HCT116 (cell line): ENCODE results near the gene TADA2B.

Experiments
- ELF1 ChIP-seq: IDR thresholded peaks from 2 replicates; pipeline ENCODE4 v1.6.1; 2012; ENCODE audit warnings: low read depth, borderline replicate concordance
- EZH2 ChIP-seq: fragments of 200-600 bp; sonication (generic); IDR thresholded peaks from 2 replicates; pipeline ENCODE4 v1.6.1; 2017; ENCODE audit warnings: antibody characterized with exemption, mixed run types
- EZH2phosphoT487 ChIP-seq: fragments of 200-600 bp; IDR thresholded peaks from 2 replicates; pipeline ENCODE4 v1.6.1; 2018; ENCODE audit warnings: antibody characterized with exemption, borderline replicate concordance
- FOSL1 ChIP-seq: IDR thresholded peaks from 2 replicates; pipeline ENCODE4 v1.6.1; 2012; ENCODE audit warnings: low read depth
- JUND ChIP-seq: IDR thresholded peaks from 2 replicates; pipeline ENCODE4 v1.6.1; 2012
- POLR2A ChIP-seq: IDR thresholded peaks from 2 replicates; pipeline ENCODE4 v1.7.0; 2011; ENCODE audit warnings: borderline replicate concordance; ENCODE audit not compliant: insufficient read depth, insufficient read length; ENCODE audit errors: extremely low read depth
- POLR2AphosphoS5 ChIP-seq: IDR thresholded peaks from 2 replicates; pipeline ENCODE4 v1.6.1; 2011; ENCODE audit warnings: mild to moderate bottlenecking, low read depth, low read length, moderate library complexity
- SP1 ChIP-seq: IDR thresholded peaks from 2 replicates; pipeline ENCODE4 v1.6.1; 2012; ENCODE audit warnings: low read depth
- YY1 ChIP-seq: IDR thresholded peaks from 2 replicates; pipeline ENCODE4 v1.6.1; 2011; ENCODE audit warnings: low read length, low read depth, moderate library complexity, mild to moderate bottlenecking; ENCODE audit not compliant: insufficient replicate concordance; ENCODE audit errors: extremely low read depth
- ZNF274 ChIP-seq: fragments of 200-500 bp; sonication (Bioruptor generic); IDR thresholded peaks from 2 replicates; pipeline ENCODE4 v1.6.1; 2014; ENCODE audit warnings: mild to moderate bottlenecking, low read depth, low read length, inconsistent platforms
- TF ChIP-seq, protein P1 (sequence below): IDR thresholded peaks from 2 replicates; pipeline ENCODE4 v1.6.1; 2012
- TF ChIP-seq, protein P2 (sequence below), 3 experiments: fragments of 200-600 bp in 1 of 3; sonication (generic) in 1 of 3; IDR thresholded peaks in 2 of 3; conservative IDR thresholded peaks in 1 of 3; 2 replicates each; pipeline ENCODE4 v1.5.1; 2012 to 2017; ENCODE audit warnings: low read depth in 2 of 3, low read length in 2 of 3, antibody characterized with exemption in 1 of 3, borderline replicate concordance in 1 of 3, control low read depth in 1 of 3, mild to moderate bottlenecking in 1 of 3, mixed read lengths in 1 of 3, mixed run types in 1 of 3, moderate library complexity in 1 of 3; ENCODE audit not compliant: insufficient read depth in 1 of 3
- TF ChIP-seq, protein P3 (sequence below): IDR thresholded peaks from 2 replicates; pipeline ENCODE4 v1.6.1; 2012
- TF ChIP-seq, protein P4 (sequence below): IDR thresholded peaks from 2 replicates; pipeline ENCODE4 v1.6.1; 2012; ENCODE audit warnings: low read depth

DNA sequence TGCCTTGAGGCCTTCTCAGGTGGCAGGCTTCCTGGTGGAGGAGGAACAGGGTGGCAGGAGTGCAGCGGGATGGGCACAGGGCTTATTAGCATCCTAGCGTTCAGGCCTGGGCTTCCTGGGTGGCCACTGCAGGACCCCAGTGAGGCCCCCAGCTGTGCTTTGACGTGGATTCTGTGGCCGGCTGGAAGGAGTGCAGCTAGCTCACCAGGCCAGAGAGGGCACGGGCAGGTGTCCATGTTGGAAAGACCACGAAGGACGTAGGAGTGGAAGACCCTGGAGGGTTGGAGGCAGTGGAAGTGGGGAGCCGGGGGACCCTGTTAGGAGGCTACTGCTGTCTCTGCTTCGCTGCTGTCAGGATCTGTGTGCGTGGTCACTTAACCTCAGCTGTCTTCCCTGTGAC lies 13.3 kb upstream of the TADA2B start:
- TF ChIP-seq, protein P1, sequence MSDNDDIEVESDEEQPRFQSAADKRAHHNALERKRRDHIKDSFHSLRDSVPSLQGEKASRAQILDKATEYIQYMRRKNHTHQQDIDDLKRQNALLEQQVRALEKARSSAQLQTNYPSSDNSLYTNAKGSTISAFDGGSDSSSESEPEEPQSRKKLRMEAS: no peak
- TF ChIP-seq EZH2 (no peak), ZNF274 (no peak), FOSL1 (no peak), POLR2AphosphoS5 (no peak), JUND (no peak), POLR2A (no peak), ELF1 (no peak), YY1 (no peak), SP1 (no peak), EZH2phosphoT487 (no peak)
- TF ChIP-seq, protein P2, sequence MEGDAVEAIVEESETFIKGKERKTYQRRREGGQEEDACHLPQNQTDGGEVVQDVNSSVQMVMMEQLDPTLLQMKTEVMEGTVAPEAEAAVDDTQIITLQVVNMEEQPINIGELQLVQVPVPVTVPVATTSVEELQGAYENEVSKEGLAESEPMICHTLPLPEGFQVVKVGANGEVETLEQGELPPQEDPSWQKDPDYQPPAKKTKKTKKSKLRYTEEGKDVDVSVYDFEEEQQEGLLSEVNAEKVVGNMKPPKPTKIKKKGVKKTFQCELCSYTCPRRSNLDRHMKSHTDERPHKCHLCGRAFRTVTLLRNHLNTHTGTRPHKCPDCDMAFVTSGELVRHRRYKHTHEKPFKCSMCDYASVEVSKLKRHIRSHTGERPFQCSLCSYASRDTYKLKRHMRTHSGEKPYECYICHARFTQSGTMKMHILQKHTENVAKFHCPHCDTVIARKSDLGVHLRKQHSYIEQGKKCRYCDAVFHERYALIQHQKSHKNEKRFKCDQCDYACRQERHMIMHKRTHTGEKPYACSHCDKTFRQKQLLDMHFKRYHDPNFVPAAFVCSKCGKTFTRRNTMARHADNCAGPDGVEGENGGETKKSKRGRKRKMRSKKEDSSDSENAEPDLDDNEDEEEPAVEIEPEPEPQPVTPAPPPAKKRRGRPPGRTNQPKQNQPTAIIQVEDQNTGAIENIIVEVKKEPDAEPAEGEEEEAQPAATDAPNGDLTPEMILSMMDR (IDR thresholded peaks at IDR 0.05 in 2 of 3, conservative IDR thresholded peaks at IDR 0.05 in 1 of 3; ENCODE audit: borderline replicate concordance in 1 of 3, insufficient read depth in 1 of 3, low read depth in 2 of 3, low read length in 2 of 3): no peak
- TF ChIP-seq, protein P3, sequence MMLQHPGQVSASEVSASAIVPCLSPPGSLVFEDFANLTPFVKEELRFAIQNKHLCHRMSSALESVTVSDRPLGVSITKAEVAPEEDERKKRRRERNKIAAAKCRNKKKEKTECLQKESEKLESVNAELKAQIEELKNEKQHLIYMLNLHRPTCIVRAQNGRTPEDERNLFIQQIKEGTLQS: no peak
- TF ChIP-seq, protein P4, sequence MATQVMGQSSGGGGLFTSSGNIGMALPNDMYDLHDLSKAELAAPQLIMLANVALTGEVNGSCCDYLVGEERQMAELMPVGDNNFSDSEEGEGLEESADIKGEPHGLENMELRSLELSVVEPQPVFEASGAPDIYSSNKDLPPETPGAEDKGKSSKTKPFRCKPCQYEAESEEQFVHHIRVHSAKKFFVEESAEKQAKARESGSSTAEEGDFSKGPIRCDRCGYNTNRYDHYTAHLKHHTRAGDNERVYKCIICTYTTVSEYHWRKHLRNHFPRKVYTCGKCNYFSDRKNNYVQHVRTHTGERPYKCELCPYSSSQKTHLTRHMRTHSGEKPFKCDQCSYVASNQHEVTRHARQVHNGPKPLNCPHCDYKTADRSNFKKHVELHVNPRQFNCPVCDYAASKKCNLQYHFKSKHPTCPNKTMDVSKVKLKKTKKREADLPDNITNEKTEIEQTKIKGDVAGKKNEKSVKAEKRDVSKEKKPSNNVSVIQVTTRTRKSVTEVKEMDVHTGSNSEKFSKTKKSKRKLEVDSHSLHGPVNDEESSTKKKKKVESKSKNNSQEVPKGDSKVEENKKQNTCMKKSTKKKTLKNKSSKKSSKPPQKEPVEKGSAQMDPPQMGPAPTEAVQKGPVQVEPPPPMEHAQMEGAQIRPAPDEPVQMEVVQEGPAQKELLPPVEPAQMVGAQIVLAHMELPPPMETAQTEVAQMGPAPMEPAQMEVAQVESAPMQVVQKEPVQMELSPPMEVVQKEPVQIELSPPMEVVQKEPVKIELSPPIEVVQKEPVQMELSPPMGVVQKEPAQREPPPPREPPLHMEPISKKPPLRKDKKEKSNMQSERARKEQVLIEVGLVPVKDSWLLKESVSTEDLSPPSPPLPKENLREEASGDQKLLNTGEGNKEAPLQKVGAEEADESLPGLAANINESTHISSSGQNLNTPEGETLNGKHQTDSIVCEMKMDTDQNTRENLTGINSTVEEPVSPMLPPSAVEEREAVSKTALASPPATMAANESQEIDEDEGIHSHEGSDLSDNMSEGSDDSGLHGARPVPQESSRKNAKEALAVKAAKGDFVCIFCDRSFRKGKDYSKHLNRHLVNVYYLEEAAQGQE: no peak
